Right lobe of liver (tissue), 4 donors: ENCODE data around the gene CXCL13.

ENCODE experiments used
- POLR2A ChIP-seq: fragments of 450-650 bp; IDR thresholded peaks from one replicate; pipeline ENCODE4 v1.6.1; 2017; ENCODE audit warnings: antibody characterized with exemption, mild to moderate bottlenecking
- TF ChIP-seq, protein P1 (sequence below), 4 donors: fragments of 200-600 bp in 3 of 4; fragments of 450-650 bp in 1 of 4; IDR thresholded peaks; one replicate each; pipeline versions ENCODE4 v1.5.1 to v1.8.0; 2016 to 2022; ENCODE audit warnings: antibody characterized with exemption in 4 of 4, mild to moderate bottlenecking in 2 of 4
- donor health status: DM: no; HTN: no; CAD: no.
- donor health status: DM: no; HTN: no; CAD: no.
- donor health status: DM: no; HTN: yes; CAD: no.

DNA sequence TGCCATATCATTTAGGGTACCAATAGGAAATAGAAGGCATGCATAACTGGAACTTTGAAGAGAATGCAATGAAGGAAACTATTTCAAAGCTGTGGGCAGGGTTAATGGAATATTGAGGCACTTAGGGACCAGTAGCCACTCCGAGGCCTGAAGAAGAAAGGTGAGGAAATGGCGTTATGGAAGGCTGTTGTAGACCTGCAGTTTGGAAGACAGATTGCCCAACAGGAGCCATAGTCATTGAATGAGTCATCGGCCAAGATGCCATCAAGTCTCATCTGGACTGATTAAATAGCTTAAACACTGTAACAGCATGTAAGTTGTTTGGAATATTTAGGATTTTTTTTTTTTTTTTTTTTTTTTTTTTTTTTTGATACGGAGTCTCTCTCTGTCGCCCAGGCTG lies 11.6 kb downstream of the CXCL13 start:
- TF ChIP-seq, protein P1, sequence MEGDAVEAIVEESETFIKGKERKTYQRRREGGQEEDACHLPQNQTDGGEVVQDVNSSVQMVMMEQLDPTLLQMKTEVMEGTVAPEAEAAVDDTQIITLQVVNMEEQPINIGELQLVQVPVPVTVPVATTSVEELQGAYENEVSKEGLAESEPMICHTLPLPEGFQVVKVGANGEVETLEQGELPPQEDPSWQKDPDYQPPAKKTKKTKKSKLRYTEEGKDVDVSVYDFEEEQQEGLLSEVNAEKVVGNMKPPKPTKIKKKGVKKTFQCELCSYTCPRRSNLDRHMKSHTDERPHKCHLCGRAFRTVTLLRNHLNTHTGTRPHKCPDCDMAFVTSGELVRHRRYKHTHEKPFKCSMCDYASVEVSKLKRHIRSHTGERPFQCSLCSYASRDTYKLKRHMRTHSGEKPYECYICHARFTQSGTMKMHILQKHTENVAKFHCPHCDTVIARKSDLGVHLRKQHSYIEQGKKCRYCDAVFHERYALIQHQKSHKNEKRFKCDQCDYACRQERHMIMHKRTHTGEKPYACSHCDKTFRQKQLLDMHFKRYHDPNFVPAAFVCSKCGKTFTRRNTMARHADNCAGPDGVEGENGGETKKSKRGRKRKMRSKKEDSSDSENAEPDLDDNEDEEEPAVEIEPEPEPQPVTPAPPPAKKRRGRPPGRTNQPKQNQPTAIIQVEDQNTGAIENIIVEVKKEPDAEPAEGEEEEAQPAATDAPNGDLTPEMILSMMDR (IDR thresholded peaks at IDR 0.05), result no peak
- TF ChIP-seq POLR2A, result no peak
